ENCODE results near the gene DNAJC18. TPM values are rescaled to one million over a fixed set of nuclear protein-coding genes. Genes with fewer than 3 reads are reported as not detected.
"Not testable (repeated sequence)": the region's sequence is repeated elsewhere in the genome, so short reads cannot be mapped to it uniquely, and the experiment has no call there.

Gene DNAJC18
- total and polyA plus RNA-seq, 9 donors: 15.3 to 29.9 (median 20.2) TPM

DNA sequence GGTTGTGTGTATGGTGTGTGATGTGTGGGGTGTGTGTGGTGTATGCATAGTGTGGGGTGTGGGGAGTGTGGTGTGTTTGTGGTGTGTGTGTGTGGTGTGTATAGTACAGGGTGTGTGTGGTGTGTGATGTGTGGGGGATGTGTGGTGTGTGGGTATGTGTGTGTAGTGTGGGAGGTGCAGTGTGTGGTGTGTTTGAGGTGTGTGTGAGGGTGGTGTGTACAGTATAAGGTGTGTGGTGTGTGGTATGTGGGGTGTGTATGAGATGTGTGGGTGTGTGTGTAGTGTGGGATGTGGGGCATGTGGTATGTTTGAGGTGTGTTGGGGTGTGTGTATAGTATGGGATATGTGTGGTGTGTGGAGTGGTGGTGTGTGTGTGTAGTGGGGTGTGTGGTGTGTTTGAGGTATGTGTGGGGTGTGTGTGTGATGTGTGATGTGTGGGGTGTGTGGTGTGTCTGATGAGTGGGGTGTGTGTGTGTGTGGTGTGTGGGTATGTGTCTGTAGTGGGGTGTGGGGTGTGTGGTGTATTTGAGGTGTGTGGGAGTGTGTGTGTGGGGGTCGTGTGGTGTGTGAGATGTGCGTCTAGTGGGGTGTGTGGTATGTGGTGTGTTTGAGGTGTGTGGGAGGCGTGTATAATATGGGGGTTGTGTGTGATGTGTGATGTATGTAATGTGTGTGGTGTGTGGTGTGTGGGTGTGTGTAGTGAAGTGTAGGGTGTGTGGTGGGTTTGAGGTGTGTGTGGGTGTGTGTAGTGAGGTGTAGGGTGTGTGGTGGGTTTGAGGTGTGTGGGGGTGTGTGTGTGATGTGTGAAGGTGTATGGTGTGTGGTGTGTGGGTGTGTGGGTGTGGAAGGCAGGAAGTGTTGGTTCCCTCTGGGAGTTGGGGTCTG is 14.6 kb upstream of the DNAJC18 start:
- 93% methylated on average over 3 of the region's 3 CpGs for WGBS (ENCODE audit: insufficient coverage)
- H3K27ac ChIP-seq (ENCODE audit: low read length): no peak overlapping the region
- H3K4me3 ChIP-seq (ENCODE audit: low read length): no peak overlapping the region
- no peaks in the 10 kb centered on the region for H3K4me1 ChIP-seq (ENCODE audit: control insufficient read depth, insufficient read depth, low read length)
- H3K9me3 ChIP-seq (replicated peaks; ENCODE audit: control insufficient read depth, low read depth, low read length): no peaks in the 10 kb centered on the region
- H3K36me3 ChIP-seq (ENCODE audit: control insufficient read depth, insufficient read depth, low read length): no peaks in the 10 kb centered on the region
- no peak for DNase-seq
- no peaks in the 10 kb centered on the region for H3K27me3 ChIP-seq (ENCODE audit: control insufficient read depth, insufficient read depth, low read length)

GRCh38 chr5:139451878-139452660 is 12.7 kb upstream of the DNAJC18 start:
- Histone ChIP-seq H3K27me3 (ENCODE audit: control insufficient read depth, insufficient read depth, low read length) (no peaks in the 10 kb centered on the region), H3K4me3 (ENCODE audit: low read length) (no peak overlapping the region), H3K9me3 (replicated peaks; ENCODE audit: control insufficient read depth, low read depth, low read length) (no peaks in the 10 kb centered on the region), H3K27ac (ENCODE audit: low read length) (no peak overlapping the region), H3K4me1 (ENCODE audit: control insufficient read depth, insufficient read depth, low read length) (no peaks in the 10 kb centered on the region), H3K36me3 (ENCODE audit: control insufficient read depth, insufficient read depth, low read length) (no peaks in the 10 kb centered on the region)
- no peak for DNase-seq
- WGBS (ENCODE audit: insufficient coverage): 79% methylated on average over 2 of the region's 3 CpGs

GRCh38 chr5:139451176-139451575 is 11.9 kb upstream of the DNAJC18 start:
- no peaks in the 10 kb centered on the region for H3K36me3 ChIP-seq (ENCODE audit: control insufficient read depth, insufficient read depth, low read length)
- no peak overlapping the region for H3K4me3 ChIP-seq (ENCODE audit: low read length)
- H3K27me3 ChIP-seq (ENCODE audit: control insufficient read depth, insufficient read depth, low read length): no peaks in the 10 kb centered on the region

GRCh38 chr5:139446956-139447779 is 7.8 kb upstream of the DNAJC18 start:
- no CpG with 5 or more reads among the region's 5 CpGs for WGBS (ENCODE audit: insufficient coverage)
- H3K4me3 ChIP-seq (ENCODE audit: low read length): no peak overlapping the region

More at GRCh38 chr5:139451176-139451575, 11.9 kb upstream of the DNAJC18 start:
- Histone ChIP-seq H3K27ac (ENCODE audit: low read length) (no peak overlapping the region), H3K9me3 (replicated peaks; ENCODE audit: control insufficient read depth, low read depth, low read length) (no peaks in the 10 kb centered on the region), H3K4me1 (ENCODE audit: control insufficient read depth, insufficient read depth, low read length) (no peaks in the 10 kb centered on the region)
- WGBS (ENCODE audit: insufficient coverage): 100% methylated on average over 2 of the region's 2 CpGs
- DNase-seq: no peak

DNA sequence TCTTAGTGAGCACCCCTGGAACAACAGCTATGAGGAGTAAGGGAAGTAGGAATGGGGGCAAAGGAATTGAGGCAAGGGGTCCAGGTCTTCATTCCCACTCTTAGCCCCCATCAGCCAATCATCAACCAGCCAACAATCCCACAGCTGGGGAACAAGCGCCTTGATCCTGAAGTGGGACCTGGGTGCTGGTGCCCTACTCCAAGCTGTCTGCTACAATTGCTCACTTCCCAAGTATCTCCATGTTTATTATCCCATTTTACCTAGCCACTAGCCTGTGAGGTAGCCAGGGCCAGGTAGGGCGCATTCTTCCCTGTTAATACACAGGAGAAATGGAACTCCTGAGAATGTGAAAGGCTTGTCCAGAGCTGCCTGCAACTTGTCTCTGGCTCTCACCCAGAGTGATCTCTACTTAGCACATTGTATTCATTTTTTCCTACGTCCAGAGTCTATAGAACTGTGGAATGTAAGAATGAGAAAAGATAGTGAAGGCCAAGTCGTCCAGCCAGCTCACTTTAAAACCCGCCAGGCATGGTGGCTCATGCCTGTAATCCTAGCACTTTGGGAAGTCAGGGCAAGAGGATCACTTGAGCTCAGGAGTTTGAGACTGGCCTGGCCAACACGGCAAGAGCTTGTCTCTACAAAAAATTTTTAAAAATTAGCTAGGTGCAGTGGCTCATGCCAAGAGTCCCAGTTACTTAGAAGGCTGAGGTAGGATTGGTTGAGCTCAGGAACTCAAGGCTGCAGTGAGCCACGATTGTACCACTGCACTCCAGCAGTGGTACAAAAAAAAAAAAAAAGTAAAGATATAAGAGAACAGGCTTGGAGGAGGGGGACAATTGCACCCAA is 6.2 kb upstream of the DNAJC18 start:
- no peaks in the 10 kb centered on the region for H3K9me3 ChIP-seq (replicated peaks; ENCODE audit: control insufficient read depth, low read depth, low read length)
- H3K4me3 ChIP-seq (ENCODE audit: low read length): no peak overlapping the region
- no peaks in the 10 kb centered on the region for H3K27me3 ChIP-seq (ENCODE audit: control insufficient read depth, insufficient read depth, low read length)
- WGBS (ENCODE audit: insufficient coverage): 41% methylated on average over 5 of the region's 7 CpGs
- H3K36me3 ChIP-seq (ENCODE audit: control insufficient read depth, insufficient read depth, low read length): no peaks in the 10 kb centered on the region
- peaks cover 13% of the 10 kb centered on the region for H3K4me1 ChIP-seq (ENCODE audit: control insufficient read depth, insufficient read depth, low read length)
- peak; percentile 87 for DNase-seq
- peak overlapping the region; percentile 25 for H3K27ac ChIP-seq (ENCODE audit: low read length)

More at GRCh38 chr5:139446956-139447779, 7.8 kb upstream of the DNAJC18 start:
- peaks cover 13% of the 10 kb centered on the region for H3K4me1 ChIP-seq (ENCODE audit: control insufficient read depth, insufficient read depth, low read length)
- no peak overlapping the region for H3K27ac ChIP-seq (ENCODE audit: low read length)
- DNase-seq: peak; percentile 37
- no peaks in the 10 kb centered on the region for H3K27me3 ChIP-seq (ENCODE audit: control insufficient read depth, insufficient read depth, low read length)
- H3K36me3 ChIP-seq (ENCODE audit: control insufficient read depth, insufficient read depth, low read length): no peaks in the 10 kb centered on the region
- H3K9me3 ChIP-seq (replicated peaks; ENCODE audit: control insufficient read depth, low read depth, low read length): no peaks in the 10 kb centered on the region

GRCh38 chr5:139443831-139444453 is 4.6 kb upstream of the DNAJC18 start:
- Histone ChIP-seq H3K9me3 (replicated peaks; ENCODE audit: control insufficient read depth, low read depth, low read length) (no peaks in the 10 kb centered on the region), H3K27ac (ENCODE audit: low read length) (peak overlapping the region; percentile 13), H3K4me3 (ENCODE audit: low read length) (no peak overlapping the region), H3K36me3 (ENCODE audit: control insufficient read depth, insufficient read depth, low read length) (no peaks in the 10 kb centered on the region), H3K27me3 (ENCODE audit: control insufficient read depth, insufficient read depth, low read length) (no peaks in the 10 kb centered on the region), H3K4me1 (ENCODE audit: control insufficient read depth, insufficient read depth, low read length) (peaks cover 18% of the 10 kb centered on the region)
- no CpG with 5 or more reads among the region's 4 CpGs for WGBS (ENCODE audit: insufficient coverage)
- DNase-seq: peak; percentile 46

- H3K4me1 ChIP-seq (ENCODE audit: control insufficient read depth, insufficient read depth, low read length): peaks cover 17% of the 10 kb centered on the region
- not testable (repeated sequence) for H3K4me3 ChIP-seq (ENCODE audit: low read length); H3K36me3 ChIP-seq (ENCODE audit: control insufficient read depth, insufficient read depth, low read length); DNase-seq; H3K27ac ChIP-seq (ENCODE audit: low read length); H3K9me3 ChIP-seq (replicated peaks; ENCODE audit: control insufficient read depth, low read depth, low read length); H3K27me3 ChIP-seq (ENCODE audit: control insufficient read depth, insufficient read depth, low read length)
- WGBS (ENCODE audit: insufficient coverage): 97% methylated on average over 14 of the region's 17 CpGs
Observed at GRCh38 chr5:139440416-139440815, 1.1 kb upstream of the DNAJC18 start.

- peaks cover 12% of the 10 kb centered on the region for H3K36me3 ChIP-seq (ENCODE audit: control insufficient read depth, insufficient read depth, low read length)
- no peak for DNase-seq
- H3K4me3 ChIP-seq (ENCODE audit: low read length): peak overlapping the region; percentile 97
- WGBS (ENCODE audit: insufficient coverage): 15% methylated on average over 7 of the region's 8 CpGs
- no peaks in the 10 kb centered on the region for H3K9me3 ChIP-seq (replicated peaks; ENCODE audit: control insufficient read depth, low read depth, low read length)
- no peaks in the 10 kb centered on the region for H3K27me3 ChIP-seq (ENCODE audit: control insufficient read depth, insufficient read depth, low read length)
- peaks cover 11% of the 10 kb centered on the region for H3K4me1 ChIP-seq (ENCODE audit: control insufficient read depth, insufficient read depth, low read length)
- H3K27ac ChIP-seq (ENCODE audit: low read length): peak overlapping the region; percentile 69
Observed at GRCh38 chr5:139438707-139439012, 665 bp downstream of the DNAJC18 start.

DNA sequence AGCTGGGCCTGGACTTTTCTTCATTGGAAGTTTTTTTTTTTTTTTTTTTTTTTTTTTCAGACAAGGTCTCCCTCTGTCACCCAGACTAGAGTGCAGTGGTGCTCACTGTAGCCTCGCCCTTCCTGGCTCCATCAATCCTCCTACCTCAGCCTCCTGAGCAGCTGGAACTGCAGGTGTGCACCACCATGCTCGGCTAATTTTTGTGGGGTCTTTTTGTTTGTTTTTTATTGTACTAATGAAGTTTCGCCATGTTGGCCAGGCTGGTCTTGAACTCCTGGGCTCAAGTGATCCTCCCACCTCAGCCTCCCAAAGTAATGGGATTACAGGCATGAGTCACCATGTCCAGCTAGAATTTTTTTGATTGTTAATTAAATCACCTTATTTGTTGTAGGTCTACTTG is 3.6 kb downstream of the DNAJC18 start:
- DNase-seq: no peak
- peaks cover 22% of the 10 kb centered on the region for H3K36me3 ChIP-seq (ENCODE audit: control insufficient read depth, insufficient read depth, low read length)
- H3K4me3 ChIP-seq (ENCODE audit: low read length): no peak overlapping the region
- H3K9me3 ChIP-seq (replicated peaks; ENCODE audit: control insufficient read depth, low read depth, low read length): no peaks in the 10 kb centered on the region
- no peaks in the 10 kb centered on the region for H3K27me3 ChIP-seq (ENCODE audit: control insufficient read depth, insufficient read depth, low read length)
- WGBS (ENCODE audit: insufficient coverage): no CpG with 5 or more reads among the region's 3 CpGs
- H3K27ac ChIP-seq (ENCODE audit: low read length): no peak overlapping the region
- peaks cover 11% of the 10 kb centered on the region for H3K4me1 ChIP-seq (ENCODE audit: control insufficient read depth, insufficient read depth, low read length)

All from muscle of leg (tissue), 11 donors.